ENCODE measurements around the gene CLDN6.

Gene CLDN6

DNA sequence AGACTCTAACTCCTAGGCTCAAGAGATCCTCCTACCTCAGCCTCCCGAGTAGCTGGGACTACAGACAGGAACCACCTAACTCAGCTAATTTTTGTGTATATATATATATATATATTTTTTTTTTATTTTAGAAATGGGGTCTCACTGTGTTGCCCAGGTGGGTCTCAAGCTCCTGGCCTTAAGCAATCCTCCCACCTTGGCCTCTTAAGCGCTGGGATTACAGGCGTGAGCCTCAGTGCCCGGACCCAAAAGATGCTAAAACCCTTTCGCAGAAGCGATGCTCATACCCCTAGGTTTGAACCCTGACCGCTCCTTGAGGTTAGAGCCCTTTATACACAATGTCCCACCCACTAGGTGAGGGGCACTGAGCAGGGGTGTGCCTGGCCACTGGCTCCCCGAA lies 7.5 kb downstream of the CLDN6 start:
- DNase-seq, result no peak

DNA sequence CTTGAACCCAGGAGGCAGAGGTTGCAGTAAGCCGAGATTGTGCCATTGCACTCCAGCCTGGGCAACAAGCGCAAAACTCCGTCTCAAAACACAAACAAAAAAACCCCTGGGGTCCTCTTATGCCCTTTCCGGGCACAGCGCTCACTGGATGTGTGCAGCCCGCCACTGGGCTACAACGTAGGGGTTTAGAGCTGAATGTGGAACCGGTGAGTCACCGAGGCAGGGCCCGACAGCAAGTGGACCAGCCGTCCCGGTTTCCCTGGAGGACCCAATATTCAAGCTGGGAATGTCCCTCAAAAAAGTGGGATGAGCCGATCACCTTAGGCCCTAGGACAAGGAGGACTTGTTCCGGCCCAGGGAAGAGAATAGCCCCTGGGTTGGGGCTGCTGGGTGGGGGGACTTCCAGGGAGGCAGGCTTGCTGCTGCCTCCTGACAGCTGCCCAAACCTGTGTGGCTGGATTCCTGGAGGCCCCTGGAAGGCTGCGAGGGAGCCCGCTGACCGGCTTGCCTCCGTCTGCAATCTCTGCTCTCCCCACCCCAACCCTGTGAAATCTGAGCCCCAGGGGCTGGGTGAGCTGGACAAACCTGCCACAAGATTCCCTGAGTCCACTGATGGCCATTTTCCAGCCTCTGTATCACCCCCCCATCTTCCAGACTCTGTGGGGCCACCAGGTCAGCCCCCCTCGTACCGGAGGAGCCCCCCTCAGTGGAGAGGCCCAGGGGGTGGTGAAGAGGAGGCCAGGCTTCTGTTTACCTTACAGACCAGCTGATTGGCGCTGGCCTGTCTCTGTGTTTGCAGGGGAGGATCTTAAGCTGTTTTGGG lies 8.2 kb downstream of the CLDN6 start:
- DNase-seq, result no peak

DNA sequence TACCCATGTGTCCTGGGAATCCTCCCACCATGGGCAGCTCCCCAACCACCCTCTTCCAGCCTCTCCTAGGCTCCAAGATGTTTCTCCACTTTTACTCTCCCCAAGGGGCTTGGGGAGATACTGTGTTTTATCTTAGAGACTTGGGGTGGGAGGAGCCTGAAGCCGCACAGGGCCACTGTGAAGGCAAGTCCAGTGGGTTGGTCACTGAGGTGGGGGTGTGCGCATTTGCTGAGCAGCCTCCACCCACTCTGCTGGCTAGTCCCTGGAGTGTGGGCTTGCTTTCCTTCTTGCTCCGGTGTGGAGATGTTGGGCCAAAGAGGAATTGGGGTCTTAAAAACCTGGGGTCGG lies 9.3 kb downstream of the CLDN6 start:
- no peak for DNase-seq

DNA sequence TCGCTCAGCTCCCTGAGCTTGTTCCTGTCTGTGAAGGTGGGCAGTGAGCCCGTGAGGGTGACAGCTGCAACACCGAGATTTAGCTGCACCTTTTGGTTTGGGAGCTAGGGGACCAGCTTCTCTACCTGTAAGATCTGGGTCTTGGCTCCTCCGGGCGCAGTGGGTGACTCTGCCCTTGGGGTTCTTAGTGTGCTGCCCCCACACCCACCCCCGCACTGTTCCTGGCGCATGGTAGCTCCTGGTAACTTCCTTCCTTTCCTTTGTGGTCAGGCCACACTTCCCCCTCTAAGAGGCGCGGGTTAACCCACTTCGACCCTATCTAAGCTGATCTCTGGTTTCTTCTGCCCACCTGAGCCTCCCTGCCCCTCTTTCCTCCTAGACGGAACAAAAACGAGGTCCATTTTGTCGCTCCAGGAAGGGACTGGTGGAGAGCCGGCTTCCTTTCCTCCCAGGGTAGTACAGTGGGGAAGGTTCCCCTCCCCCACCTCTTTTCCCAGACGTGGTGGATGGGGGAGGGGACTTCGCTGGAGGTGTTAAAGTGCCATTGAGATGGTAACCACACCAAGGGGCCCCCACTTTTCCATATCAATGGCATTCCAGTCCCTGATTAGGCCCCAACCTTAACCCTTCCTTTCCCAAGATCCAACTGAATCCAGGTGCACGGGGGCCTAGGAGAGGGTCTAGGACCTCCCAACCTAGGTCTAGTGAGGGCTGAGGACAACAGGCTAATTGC lies 9.9 kb downstream of the CLDN6 start:
- DNase-seq, result peak; percentile 31

DNA sequence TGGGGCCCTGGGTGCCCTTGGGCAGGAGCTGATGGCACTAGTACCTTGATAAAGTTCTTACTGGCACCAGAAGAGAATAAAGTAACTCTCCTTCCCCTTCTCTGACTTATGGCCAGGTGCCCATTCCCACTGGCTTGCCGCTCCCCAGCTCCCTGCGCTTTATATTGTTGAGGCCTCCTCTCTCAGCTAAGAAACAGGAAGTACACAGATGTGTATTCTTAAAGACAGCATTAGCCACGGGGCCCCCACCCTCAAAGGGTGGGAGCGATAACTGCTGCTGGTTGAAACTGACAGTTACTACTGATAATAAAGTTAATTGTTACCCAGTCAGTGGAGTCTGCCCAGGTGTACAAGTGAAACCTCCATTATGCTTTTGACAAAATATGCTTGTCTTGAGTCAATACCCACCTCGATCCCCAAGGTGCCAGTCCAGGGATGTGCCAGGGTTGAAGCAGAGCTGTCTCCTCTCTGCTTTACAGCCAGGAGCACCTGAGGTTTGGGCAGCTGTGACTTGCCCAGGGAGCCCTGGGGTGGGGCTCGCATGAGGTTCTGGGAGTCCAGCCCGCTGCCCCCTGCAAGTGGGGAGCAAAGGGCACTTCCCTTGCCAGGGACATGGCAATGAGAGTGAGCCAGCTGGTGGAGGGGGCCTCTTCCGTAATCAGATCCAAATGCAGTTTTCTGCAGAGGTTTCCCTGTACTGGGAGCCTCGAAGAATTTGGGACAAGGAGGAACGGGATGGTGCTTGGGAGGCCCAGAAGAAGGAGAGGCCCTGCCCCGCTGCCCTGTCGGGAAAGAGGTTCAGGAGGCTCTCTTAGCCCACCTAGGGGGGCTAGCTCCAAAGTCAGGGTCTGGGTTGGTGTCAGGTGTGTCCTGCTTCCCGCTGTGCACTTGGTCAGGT lies 10.7 kb downstream of the CLDN6 start:
- DNase-seq, result no peak

- no peak for DNase-seq
These were observed 13.2 kb downstream of the CLDN6 start for GRCh38 chr16:3004781-3005284.

- DNase-seq, result no peak
These were observed 13.7 kb downstream of the CLDN6 start for GRCh38 chr16:3004319-3004718.

DNA sequence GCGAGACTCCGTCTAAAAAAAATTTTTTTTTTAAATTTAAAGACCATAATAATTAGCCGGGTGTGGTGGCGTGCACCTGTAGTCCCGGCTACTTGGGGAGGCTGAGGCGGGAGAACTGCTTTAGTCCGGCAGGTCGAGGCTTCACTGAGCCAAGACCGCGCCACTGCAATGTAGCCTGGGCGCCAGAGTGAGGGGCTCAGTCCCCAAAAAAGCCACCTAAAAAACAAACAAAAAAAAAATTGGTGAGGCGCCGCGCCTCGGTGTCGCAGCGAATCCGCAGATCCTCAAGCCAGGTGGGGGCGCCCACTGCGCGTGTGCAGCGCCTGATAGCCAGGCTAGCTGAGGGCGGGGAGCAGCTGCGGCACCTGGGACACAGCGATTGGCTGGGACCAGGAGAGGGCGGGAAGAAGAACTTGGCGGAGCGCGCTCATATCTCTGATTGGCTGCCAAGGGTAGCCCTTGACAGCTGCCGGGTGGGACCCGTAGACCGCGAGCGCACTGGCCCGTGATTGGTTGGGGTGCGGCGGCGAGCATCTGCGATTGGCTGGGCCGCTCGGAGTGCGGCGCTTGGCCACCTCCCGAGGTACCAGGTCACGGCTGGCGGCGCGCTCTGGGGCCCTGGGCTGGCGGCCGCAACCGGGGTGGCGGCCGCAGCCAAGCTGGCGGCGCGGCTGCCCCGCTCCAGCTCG lies 14.3 kb downstream of the CLDN6 start:
- DNase-seq, result peak; percentile 99

DNA sequence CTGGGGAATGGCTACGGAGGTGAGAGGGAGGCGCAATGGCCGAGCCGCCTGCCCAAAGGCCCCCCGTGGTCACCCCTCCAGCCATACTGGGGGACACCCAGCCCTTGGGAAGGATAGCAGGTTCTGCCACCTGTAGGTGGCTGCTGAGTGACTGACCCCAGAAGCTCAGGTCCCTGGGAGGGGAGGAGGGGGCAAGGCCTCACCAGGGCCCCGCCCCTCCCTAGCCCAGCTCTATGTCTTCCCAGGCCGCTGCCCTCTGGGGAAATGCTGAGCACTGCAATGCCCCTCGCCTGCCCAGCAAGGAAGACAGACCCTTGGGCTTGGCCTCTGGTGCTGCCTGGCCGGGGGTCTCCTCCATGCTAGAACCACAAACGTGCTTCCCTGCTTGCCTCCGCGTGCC lies 16.7 kb downstream of the CLDN6 start:
- DNase-seq, result no peak

DNA sequence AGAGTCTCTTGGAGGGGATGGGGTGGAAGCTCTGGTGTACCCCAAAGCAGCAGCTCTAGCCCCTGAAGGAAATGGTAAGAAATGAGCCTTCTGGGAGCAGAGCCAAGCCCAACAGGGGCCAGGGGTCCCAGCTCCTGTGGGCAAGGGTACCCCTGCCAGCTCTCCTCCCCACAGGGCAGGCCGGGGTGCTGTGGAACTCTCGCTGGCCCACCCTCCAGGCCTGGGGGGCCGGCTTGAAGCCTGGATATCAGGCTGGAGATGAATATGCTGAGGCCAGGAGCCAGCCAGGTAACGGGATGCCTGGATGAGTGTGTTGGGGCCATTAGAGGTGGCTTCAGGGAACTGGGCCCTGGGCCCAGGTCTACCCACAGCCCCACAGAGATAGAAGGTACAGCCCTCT lies 17.4 kb downstream of the CLDN6 start:
- no peak for DNase-seq

- DNase-seq, result no peak
These were observed 18.1 kb downstream of the CLDN6 start for GRCh38 chr16:2999929-3000328.

GRCh38 chr16:2996298-2996697 lies 21.7 kb downstream of the CLDN6 start:
- no peak for DNase-seq

GRCh38 chr16:2992383-2993081 lies 25.5 kb downstream of the CLDN6 start:
- DNase-seq, result no peak

GRCh38 chr16:2991566-2992261 lies 26.3 kb downstream of the CLDN6 start:
- DNase-seq, result no peak

DNA sequence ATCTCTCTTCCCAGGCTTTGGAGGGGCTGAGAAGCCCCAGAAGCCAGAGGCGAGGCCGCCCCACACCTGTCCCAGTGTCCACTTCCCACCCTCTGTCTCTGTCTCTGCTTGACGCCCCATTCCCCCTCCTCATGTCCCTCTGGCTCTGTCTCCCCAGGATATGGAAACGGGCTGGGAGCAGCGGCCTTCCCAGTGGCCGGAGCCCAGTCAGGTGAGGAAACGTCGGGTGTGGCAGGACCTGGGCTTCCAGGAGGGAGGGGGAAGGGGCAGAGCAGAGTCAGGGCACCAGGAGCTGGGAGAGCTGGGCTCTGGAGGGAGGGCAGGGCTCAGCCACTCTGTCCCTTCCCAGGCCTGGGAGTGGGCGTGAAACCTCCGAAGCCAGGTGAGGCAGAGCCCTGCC lies 27.1 kb downstream of the CLDN6 start:
- no peak for DNase-seq

- no peak for DNase-seq
These were observed 29.3 kb downstream of the CLDN6 start for GRCh38 chr16:2988590-2989099.

- no peak for DNase-seq
These were observed 30.1 kb downstream of the CLDN6 start for GRCh38 chr16:2987833-2988232.

DNA sequence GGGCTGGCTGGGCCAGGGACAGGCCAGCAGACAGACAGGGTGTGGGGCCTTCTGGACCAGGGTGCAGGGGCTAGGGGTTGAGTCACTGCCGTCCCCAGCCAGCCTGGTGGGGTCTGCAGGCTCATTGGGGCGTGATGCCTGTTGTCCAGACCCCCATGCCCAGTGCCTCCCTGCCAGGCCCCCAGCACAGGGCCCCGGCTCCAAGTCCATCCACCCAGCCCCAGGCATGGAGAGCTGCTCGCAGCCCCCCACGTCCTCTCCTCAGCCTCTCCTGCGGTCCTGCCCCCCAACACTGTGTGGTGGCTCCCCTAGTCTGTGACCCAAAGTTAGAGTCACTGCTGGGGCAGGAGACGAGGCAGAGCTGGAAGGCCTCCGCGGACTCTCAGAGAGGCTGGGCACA lies 30.7 kb downstream of the CLDN6 start:
- DNase-seq, result no peak

DNA sequence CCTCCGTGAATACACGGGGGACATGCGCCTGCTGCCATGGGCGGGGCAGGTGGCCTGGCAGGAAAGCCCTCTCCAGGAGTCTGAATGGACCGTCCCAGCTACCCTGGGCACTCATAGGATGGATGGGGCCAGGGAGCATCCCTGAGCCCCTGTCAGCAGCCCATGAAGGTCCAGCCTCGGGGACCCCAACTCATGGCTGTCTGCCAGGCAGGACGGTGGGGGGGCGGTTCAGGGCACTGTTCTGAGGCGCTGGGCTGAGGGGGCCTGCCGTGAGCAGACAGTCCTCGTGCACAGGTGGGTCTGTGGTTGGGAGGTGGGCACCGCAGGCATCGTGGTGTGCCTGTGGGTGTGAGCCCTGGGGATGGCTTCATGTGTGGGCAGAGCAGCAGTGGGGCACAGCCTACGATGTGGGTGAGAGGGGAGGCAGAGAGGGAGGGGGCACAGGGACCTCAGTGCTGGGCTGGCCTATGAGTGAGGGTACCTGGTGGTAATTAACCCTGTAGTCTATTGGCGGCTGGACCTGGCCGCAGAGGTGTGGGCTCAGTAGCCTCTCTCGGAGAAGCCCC lies 31.3 kb downstream of the CLDN6 start:
- DNase-seq, result no peak

GRCh38 chr16:2985893-2986355 lies 32.1 kb downstream of the CLDN6 start:
- no peak for DNase-seq

GRCh38 chr16:2985462-2985861 lies 32.5 kb downstream of the CLDN6 start:
- DNase-seq, result no peak

Measured in CD4-positive, alpha-beta T cell treated with Interleukin-10 for 1 hour (primary cell).